Renal pelvis (tissue), 4 donors: Measurements from ENCODE around the gene KRT26. TPM values are rescaled to one million over a fixed set of nuclear protein-coding genes. Genes with fewer than 3 reads are reported as not detected.
"Not testable (repeated sequence)": the region's sequence is repeated elsewhere in the genome, so short reads cannot be mapped to it uniquely, and the experiment has no call there.

ENCODE experiments used
- DNase-seq: peaks from one replicate; pipeline ENCODE4 v3.0.0-alpha.2; 2013
- polyA plus RNA-seq, 3 donors: library from polyadenylated mRNA; unstranded; fragments of 120-200 nt; gene quantifications; one replicate each; pipeline ENCODE4 v1.2.1, GENCODE V29; 2013; ENCODE audit not compliant: insufficient read length in 3 of 3

KRT26 gene
- polyA plus RNA-seq, 3 donors: not detected

DNA sequence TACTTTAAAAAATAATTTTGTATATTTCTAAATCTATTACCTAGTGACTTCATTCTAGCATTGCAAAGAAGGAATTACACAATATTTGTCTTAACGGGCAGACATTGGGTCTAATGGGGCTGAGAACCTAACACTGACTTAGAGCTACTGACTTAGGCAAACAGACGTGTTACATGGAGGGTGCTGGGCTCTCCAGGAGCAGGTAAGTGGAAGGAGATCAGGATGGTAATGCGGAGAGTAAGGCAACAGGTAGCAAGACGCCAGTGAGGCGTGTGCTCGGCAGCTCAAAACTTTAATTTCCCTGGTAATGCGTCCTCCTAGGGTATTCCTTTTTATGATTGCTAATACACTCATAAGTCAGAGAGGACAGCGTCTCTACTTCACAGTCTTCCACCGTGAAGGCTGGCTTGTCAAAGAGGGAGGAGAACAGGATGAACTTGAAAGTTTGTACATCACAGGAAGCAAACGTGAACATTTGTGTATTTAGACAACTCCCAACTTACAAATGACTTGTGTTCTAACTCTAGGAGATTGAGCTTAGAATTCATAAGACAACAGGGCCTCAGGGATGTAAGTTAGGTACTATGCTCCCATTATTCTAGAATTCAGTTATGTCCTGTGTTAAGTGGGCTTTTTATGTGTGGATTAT is 23.1 kb upstream of the KRT26 start:
- DNase-seq: no peak

DNA sequence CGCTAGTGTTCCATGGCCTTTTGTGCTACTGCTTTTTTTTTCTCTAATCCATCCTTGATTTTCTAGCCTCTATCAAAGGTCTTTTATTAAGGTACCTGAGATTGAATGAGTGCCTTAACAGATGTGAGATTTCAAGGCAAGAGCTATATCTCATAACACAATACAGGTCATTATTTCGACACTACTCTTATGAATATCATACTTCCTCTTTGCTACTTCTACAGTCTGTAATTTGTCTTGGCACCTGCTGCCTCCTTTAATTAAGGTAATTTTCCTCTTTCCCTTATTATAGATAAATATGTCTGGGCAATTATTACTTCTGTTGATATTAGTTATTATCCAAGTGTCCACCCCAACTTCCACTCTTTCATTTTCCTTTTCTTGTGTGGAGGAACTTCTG is 22.5 kb upstream of the KRT26 start:
- DNase-seq: no peak

GRCh38 chr17:40793832-40794231 is 21.8 kb upstream of the KRT26 start:
- no peak for DNase-seq

- peak; percentile 29 for DNase-seq
Measured at GRCh38 chr17:40791787-40792436, 19.9 kb upstream of the KRT26 start.

DNA sequence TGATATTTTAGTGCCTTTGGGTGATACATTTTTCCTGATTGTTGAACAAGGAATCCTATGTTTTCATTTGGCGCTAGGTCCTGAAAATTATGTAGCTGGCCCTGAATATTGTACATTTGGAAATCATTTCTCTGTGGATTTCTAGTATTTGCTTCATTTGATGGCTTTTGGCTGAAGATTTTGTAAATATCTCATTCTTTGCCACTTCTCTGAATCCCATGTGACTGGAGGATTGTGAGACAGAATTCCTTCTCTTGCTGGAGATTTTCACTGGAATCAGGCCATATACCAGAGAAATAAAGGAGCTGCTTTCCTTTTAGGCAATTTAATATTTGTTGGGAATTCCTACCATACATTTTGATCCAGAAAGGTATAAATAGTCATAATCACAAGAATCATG is 19.1 kb upstream of the KRT26 start:
- DNase-seq: no peak

GRCh38 chr17:40782450-40782849 is 10.4 kb upstream of the KRT26 start, which contains the start of gene KRT27:
Gene KRT27 (minus strand): TSS chr17:40782550. CDS start chr17:40782493, 57 bp downstream.
- no peak for DNase-seq

DNA sequence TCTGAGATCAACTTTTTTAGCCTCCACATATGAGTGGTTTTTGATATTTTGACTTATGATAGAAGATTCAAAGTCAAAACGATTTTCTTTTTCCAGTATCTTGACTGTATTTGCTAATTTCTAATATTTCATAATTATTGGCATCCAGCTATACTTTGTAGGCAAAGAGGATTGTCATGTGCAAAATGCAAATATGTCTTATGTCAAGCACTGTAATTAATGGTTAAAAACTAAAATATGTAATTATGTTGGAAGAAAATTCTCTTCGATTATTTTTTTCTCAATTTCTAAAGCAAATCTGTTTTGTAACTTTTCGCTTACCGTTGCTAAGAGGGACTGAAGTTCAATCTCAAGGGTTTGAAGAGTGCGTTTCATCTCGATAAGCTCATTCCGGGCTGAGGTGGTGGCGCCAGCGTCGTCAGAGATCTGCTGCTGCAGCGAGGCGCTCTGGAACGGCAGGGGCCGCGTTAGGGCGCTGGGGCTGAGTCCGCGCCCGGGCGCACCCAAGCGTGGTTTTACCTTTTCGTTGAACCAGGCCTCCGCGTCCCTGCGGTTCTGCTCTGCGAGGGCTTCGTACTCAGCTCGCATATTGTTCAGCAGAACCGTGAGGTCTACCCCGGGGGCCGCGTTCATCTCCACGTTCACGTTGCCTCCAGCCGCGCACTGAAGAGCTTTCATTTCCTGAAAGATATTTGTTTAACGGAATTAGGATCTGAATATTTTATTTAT is 7.3 kb upstream of the KRT26 start:
- DNase-seq: no peak

DNA sequence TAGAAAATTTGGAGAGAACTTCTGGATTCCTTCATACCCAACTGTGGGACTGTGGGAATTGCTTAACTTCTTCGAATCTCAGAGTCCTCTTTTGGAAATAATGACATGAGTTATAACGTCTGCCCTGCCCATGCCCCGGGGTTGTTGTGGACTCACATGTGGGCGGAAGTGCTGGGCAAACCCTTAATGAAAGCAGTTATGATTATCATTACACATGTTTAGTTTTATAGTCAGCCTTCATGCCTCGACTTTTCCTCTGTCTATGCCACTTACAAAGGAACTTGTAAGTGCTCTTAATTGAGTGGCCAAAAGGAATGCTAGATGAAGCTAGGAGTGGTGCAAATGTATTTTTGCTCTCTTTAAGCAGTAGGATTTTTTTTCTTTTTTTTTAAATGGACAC is 6.5 kb upstream of the KRT26 start:
- no peak for DNase-seq

GRCh38 chr17:40777971-40778370 is 6.0 kb upstream of the KRT26 start:
- DNase-seq: no peak

- DNase-seq: no peak
Measured at GRCh38 chr17:40777459-40777858, 5.5 kb upstream of the KRT26 start.

DNA sequence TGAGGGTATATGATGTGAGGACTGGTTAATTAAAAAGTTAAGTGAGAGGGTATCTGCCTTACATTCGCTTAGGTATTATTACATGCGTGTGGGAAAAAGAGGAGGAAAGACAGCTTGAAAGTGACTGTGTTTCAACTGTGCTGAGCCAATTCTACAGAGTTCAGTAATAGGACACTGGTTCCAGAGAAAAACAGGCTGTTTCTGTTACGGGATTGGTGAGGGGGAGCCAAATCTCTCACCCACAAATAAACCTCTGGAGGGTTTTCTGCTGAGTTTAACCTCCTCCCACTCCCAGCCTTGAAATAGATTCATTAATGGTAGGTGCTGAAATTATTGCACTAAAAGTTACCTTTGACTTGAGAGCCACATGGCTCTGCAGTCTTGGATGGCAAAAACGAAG is 3.9 kb upstream of the KRT26 start:
- DNase-seq: peak; percentile 21

DNA sequence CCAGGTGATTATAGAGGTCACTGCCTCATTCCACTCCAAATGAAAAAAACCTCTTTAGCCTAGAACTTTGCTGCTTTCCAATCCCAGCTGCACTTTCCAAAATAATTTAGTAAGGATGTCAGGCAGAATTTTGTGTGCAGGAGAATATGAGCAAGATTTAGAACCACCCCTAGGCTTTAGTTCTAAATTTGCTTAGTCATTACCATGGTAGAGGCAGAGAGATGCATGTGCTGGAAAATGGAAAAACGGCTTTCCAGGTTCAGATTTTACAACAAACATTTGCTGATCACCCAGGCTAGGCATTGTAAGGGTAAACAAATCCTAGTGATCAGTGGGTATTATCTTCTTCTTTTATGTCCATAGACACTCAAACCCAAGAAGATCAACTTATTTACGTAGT is 6.3 kb downstream of the KRT26 start:
- no peak for DNase-seq

DNA sequence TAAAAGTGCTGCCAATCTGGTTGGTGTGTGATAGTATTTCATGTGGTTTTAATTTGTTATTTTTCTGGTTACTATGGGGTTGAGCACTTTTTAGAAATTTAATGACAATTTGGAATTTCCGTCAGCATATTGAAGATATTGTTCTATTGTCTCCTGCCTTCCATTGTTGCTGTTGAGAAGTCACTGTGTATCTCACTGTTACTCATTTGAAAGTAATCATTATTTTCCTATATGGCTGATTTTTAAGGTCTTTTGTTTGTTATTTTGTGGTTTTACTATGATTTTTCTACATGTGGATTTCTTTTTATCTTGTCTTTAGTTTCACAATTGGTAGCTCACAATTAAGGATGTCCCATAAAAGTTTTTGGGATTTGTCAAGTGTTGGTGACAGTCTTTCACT is 8.2 kb downstream of the KRT26 start:
- DNase-seq: no peak

DNA sequence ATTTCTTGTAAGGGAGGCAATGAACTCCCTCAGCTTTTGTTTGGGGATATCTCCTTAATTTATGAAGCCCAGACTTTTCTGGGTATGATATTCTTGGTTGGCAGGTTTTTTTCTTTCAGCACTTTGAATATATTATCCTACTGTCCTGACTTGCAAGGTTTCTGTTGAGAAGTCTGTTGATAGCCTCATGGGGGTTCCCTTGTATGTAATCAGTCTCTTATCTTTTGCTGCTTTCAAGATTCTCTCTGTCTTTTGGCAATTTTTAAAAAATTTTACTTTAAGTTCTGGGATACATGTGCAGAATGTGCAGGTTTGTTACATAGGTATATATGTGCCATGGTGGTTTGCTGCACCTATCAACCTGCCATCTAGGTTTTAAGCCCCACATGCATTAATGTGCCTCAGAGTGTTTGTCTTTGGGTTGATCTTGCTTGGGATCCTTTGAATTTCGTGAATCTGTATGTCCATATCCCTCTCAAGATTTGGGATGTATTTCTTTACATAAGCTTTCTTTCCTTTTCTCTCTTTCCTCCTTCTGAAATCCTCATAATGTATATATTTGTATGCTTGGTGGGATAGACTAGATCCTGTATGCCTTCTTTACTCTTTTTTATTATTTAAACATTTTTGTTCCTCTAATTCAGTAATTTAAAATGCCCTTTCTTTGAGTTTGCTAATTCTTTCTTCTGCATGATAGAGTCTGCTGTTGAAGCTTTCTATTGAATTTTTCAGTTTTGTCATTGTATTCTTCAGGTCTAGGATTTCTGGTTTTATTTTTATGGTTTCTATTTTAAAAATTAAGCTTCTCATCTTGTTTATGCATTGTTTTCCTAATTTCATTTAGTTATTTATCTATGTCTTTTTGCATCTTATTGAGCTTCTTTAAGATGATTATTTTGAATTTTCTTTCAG is 11.6 kb downstream of the KRT26 start:
- DNase-seq: no peak

DNA sequence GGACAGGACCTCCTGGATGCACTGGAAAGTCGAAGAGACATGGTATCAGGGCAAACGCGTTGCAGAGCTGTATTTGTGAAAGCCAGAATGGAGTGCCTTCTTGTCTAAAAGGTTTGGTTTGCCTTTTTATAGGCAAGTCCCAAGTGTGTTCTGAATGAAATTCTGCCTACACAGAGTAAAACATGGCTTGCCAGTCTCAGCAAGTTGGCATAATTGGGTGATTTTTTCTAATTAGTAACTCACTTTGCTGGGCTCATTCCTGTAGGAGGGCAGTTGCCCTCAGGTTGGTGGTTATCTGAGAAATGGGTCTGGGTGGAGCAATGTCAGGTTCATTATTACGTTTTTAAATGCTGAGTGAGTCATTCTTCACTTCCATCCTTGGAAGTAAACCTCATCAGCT is 16.8 kb downstream of the KRT26 start, which contains the start of gene KRT25:
TSS of gene KRT25 (minus strand) at position 101 of the 400 bp plus-strand sequence. CDS start at position 41, 60 bp downstream.
- no peak for DNase-seq

GRCh38 chr17:40753804-40754203 is 18.2 kb downstream of the KRT26 start:
- DNase-seq: no peak

DNA sequence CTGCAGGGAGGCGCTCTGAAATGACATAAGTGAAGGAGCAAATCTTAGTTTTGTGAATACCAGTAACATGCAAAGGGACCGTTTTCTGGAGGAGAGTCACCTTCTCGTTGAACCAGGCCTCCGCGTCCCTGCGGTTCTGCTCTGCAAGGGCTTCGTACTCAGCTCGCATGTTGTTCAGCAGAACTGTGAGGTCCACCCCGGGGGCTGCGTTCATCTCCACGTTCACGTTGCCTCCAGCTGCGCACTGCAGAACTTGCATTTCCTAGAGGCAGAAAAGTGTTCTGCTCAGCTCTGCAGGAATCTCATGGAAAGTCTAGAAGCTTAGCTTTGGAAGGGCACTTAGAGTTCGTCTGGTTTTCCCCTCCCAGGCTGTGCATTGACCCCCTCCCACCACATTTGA is 20.9 kb downstream of the KRT26 start:
- no peak for DNase-seq

DNA sequence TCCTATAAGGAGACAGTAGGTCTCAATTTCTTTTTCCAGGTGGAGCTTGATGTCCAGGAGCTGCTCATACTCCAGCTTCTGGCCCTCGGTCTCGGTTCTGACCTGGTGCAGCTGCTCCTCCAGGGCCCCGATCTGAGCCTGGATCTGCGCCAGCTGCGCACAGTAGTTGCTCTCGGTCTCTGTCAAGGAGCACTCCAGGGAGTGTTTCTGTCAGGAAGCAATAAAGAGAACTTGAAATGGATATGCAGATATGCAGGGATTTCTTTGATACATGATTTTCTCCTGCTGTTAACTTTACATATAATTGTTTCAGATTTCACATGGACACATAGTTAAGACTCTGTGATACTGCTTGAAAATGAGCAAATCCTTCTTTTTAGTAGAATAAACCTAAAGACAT is 21.6 kb downstream of the KRT26 start:
- DNase-seq: no peak

DNA sequence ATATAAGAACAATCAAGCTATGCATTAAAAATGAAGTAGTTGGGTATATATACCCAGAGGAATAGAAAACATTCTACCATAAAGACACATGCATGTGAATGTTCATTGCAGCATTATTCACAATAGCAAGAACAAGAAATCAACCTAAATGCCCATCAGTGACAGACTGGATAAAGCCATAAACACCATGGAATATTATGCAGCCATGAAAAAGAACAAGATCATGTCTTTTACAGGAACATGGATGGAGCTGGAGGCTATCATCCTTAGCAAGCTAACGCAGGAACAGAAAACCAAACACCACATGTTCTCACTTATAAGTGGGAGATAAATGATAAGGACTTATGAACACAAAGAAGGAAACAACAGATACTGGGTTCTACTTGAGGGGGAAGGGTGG is 23.3 kb downstream of the KRT26 start:
- DNase-seq: not testable (repeated sequence)

DNA sequence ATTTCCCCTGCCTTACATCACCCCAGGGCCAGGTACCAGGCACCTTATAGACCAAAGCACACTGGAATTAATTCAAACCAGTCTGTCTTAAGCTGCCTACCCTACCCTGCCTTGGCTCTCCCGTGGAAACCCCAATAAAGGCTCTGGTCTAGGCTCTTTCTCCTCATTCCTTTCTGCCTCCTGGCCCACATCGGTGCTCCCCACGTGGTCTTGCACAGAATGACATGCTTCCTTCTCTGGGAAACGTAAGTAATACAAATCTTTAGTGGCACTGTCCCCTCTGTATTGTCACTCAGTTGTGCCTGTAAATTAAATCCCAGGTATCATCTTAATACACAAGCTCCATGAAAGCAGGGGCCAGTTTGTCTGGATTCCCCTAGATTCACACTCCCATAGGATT is 33.4 kb downstream of the KRT26 start:
- no peak for DNase-seq

GRCh38 chr17:40735016-40735415 is 37.0 kb downstream of the KRT26 start:
- no peak for DNase-seq

DNA sequence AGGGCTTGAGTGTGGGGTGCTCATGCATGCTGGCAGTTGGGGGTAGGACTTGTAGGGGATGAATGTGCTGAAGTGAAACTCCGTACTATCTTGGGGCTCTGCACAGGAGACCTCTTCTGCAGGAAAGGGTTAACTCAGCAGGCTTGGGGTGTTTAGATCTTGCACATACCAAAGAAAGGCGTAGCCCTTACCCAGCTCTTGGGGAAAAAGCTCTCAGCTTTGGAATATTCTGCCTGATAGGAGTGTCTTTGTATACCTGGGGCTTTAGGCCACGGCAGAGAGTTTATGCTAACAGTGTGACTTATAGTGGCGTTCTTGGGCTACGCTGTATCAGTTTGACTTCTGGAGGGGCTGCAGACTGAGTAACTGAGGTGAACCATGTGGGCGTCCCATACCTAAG is 38.0 kb downstream of the KRT26 start:
- no peak for DNase-seq
